Measurements from ENCODE around the gene PAIP2B. TPM values are rescaled to one million over a fixed set of nuclear protein-coding genes. Genes with fewer than 3 reads are reported as not detected.

PAIP2B gene, protein sequence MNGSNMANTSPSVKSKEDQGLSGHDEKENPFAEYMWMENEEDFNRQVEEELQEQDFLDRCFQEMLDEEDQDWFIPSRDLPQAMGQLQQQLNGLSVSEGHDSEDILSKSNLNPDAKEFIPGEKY
- 0.27 and 1.6 TPM in 2 replicates for total RNA-seq (ENCODE audit: low replicate concordance)

DNA sequence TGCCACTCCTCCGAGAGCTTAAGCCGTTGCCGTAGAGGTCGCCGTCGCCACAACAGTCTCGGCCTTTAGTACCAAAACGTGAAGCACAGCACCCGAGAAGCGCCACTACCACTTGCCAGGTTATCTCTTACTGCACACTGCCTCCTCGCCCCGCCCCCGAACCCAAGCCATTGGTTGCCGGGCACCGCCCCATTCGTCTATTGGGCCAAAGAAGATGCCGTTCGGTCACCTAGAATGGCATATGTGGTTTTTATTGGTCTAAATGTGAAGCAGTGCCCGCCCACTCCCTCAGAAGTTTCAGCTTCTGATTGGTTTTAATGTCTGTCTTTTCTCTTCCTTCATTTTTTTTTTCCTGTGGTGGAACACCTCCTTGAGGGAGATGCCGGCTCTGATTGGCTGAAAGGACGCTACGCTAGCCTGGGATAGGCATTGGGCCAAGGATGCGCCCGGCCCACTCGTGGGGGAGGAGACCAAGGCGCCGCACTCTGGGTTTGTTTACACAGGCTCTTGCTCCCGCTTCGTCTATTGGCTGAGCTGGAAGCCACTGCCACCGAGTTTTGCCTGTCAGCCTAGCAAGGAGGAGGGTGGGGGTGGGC lies at the start of gene PAIP2B:
Gene PAIP2B, minus strand, starts transcription at position 139 of the 596 bp plus-strand sequence. CDS start 24,514 bp downstream, outside the sequence.
- peak within 1 kb of the TSS; percentile 75 for H3K4me3 ChIP-seq (ENCODE audit: low read depth, low read length)
- peak; percentile 98 for DNase-seq (ENCODE audit: low read depth)
- TF ChIP-seq, protein P1, sequence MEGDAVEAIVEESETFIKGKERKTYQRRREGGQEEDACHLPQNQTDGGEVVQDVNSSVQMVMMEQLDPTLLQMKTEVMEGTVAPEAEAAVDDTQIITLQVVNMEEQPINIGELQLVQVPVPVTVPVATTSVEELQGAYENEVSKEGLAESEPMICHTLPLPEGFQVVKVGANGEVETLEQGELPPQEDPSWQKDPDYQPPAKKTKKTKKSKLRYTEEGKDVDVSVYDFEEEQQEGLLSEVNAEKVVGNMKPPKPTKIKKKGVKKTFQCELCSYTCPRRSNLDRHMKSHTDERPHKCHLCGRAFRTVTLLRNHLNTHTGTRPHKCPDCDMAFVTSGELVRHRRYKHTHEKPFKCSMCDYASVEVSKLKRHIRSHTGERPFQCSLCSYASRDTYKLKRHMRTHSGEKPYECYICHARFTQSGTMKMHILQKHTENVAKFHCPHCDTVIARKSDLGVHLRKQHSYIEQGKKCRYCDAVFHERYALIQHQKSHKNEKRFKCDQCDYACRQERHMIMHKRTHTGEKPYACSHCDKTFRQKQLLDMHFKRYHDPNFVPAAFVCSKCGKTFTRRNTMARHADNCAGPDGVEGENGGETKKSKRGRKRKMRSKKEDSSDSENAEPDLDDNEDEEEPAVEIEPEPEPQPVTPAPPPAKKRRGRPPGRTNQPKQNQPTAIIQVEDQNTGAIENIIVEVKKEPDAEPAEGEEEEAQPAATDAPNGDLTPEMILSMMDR (IDR thresholded peaks at IDR 0.05; ENCODE audit: insufficient read depth, low read length) = no peak

DNA sequence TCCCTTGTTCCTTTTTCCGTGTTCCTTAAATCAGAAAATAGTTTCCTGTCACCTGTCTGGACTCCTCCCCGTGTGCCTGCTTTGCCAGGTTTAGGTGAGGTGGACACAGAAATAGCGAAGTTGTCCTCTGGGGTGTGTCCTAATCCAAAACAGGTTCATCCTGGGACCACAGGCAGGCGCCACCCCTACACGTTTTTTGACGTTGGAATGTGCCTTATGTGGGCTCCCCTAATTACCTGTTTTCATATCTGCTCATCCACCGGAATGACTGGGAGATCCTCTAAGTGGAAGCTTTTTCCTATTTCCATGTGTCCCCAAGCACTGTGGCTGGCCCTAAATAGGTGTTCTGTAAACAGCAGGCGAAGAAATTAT lies 49.0 kb upstream of the PAIP2B start:
- no peak for DNase-seq (ENCODE audit: low read depth)
- no peak overlapping the region for H3K4me3 ChIP-seq (ENCODE audit: low read depth, low read length)
- TF ChIP-seq, protein P1 (IDR thresholded peaks at IDR 0.05; ENCODE audit: insufficient read depth, low read length) = no peak

DNA sequence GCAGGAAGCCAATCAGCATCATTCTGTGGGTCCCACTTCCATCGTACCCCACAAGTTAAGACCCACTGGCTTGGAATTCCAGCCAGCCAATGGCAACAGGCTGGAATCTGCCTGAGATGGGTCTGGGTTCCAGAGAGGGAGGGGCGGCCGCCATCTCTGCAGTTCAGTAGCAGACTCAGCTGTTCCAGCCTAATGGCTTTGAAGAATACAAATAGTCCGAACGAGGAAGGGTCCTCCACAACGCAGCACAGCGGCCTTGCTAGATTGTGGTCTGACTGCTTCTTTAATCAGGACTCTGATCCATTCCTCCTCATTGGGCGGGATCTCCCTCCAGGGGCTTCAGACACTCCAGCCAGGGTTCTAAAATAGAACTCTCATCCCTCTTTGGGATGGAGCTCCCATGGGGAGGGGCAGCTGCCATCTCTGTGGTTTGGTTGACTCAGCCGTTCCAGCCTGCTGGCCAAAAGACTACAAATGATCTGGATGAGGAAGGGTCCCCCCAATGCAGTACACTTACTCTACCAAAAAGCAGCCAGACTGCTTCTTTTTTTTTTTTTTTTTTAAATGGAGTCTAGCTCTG lies 42.7 kb upstream of the PAIP2B start:
- DNase-seq (ENCODE audit: low read depth) = no peak
- TF ChIP-seq, protein P1 (IDR thresholded peaks at IDR 0.05; ENCODE audit: insufficient read depth, low read length) = no peak
- H3K4me3 ChIP-seq (ENCODE audit: low read depth, low read length) = no peak overlapping the region

DNA sequence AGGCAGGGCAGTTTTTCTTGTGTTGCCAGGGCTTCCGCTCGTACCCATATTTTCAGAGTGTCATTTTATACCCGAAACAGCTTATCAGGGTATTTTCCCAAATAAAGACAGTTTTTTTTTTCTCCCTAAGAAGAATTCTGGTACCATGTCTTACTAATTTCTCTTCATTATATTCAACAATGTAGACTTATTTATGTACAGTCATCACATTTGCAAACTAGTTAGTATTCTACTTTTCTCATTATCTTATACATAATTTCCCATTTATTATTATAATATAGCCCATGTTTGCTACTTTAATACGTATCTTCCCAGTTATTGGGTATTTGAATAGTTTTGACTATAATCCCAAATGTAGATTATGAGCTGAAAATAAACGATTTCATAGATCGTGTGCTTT lies 36.5 kb upstream of the PAIP2B start:
- H3K4me3 ChIP-seq (ENCODE audit: low read depth, low read length) = no peak overlapping the region
- TF ChIP-seq, protein P1 (IDR thresholded peaks at IDR 0.05; ENCODE audit: insufficient read depth, low read length) = no peak
- DNase-seq (ENCODE audit: low read depth) = no peak

DNA sequence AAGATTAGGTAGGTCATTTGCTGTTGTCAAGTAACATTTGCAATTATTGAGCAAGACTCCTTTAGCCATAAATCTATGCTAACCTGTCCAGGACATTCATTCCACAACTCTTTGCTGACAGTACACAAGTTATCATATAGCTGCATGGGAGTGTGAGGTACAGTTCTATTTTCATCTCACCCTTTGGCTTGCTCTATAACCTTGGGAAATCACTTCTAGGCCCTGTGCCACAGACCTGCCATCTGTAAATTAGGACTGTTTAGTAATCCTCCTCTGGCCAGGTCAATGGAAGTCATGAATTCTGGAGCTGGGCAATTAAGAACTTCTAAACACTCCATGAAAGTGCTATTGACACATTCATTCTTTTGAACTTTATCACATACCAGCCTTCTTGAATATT lies 34.6 kb upstream of the PAIP2B start:
- TF ChIP-seq, protein P1 (IDR thresholded peaks at IDR 0.05; ENCODE audit: insufficient read depth, low read length) = no peak
- H3K4me3 ChIP-seq (ENCODE audit: low read depth, low read length) = no peak overlapping the region
- DNase-seq (ENCODE audit: low read depth) = no peak

DNA sequence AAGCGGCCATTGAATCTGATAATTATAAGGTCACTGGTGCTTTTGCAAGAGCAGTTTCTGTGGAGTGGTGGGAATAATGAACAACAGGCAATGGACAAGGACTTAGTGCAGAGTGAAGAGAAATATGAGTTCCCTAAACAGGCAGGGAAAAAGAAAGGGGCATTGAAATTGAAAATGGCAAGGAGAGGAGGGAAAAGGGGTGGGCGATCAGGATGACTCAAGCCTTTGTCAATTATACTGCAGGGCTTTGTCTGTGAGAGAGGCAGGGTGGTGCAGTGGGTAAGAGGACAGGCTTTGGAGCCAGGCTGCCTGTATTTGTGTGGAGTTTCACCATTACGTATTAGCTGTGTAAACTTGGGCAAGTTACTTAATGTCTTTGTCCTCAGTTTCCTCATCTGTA lies 29.5 kb upstream of the PAIP2B start:
- no peak for DNase-seq (ENCODE audit: low read depth)
- TF ChIP-seq, protein P1 (IDR thresholded peaks at IDR 0.05; ENCODE audit: insufficient read depth, low read length) = no peak
- no peak overlapping the region for H3K4me3 ChIP-seq (ENCODE audit: low read depth, low read length)

All from fibroblast of the aortic adventitia (primary cell).